ENCODE measurements around the gene FTCDNL1. TPM values are rescaled to one million over a fixed set of nuclear protein-coding genes. Genes with fewer than 3 reads are reported as not detected.

The FTCDNL1 gene
- total RNA-seq, 8 experiments from 2014 or later, result 0.75 to 3.7 (median 2.1) TPM

DNA sequence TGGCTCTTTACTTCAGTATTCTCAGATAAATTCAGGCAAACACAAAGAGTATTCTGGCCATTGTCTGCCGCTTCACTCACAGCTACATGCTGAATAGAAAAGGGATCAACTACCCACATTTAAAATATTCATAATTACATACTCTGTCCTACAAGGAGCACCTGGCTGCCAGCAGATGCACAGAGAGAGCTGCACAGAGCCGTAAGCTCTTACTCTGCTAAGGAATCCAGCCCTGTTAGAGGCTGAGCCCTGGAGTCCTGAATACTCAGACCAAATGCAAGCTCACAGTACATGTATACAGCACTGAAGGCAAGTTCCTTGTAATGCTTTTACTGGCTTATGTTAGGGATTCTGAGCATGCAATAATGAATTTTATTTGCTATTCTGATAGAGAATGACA is 80.3 kb downstream of the FTCDNL1 start:
- in situ Hi-C loops (cut with MboI; ENCODE audit: low pct_unique_long_range_greater_than_20kb in 2 of 9, low sequenced_read_pairs in 9 of 9, unreplicated experiment in 9 of 9), result no loop called here
- H3K4me3 ChIP-seq, result no peak overlapping the region
- H3K4me1 ChIP-seq (replicated peaks in 1 of 2), result peaks cover 0 to 3% of the 10 kb centered on the region in 2 donors
- peak in 7 of 8 experiments; percentile 47 to 93 (median 67) for ATAC-seq (replicated peaks in 6 of 8)
- no peak overlapping the region for H3K27ac ChIP-seq
- 43 to 89% (median 62%) methylated on average over 1 to 2 of the region's 2 CpGs; no CpG with 5 or more reads in 2 of the 10 experiments for WGBS, 10 experiments

DNA sequence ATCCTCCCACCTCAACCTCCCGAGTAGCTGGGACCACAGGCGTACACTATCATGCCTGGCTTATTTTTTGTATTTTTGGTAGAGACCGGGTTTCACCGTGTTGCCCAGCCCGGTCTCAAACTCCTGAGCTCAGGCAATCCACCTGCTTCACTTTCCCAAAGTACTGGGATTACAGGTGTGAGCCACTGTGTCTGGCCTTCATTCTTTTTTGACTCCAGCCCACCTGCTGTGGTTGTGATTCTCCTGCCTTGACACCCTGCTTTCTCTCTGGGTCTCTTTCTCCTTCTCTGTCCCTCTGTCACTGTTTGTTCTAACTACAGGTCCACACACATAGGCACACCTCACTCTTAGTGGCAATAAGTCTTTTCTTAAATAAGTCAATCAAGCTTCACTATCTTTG is 85.3 kb downstream of the FTCDNL1 start:
- H3K27ac ChIP-seq, result no peak overlapping the region
- WGBS, 10 experiments, result 77 to 96% (median 83%) methylated on average over 2 to 5 of the region's 5 CpGs; no CpG with 5 or more reads in 2 of the 10 experiments
- no peak for ATAC-seq (replicated peaks in 6 of 8)
- H3K4me1 ChIP-seq (replicated peaks in 1 of 2), result peaks cover 0 to under 1% of the 10 kb centered on the region in 2 donors
- in situ Hi-C loops (cut with MboI; ENCODE audit: low pct_unique_long_range_greater_than_20kb in 2 of 9, low sequenced_read_pairs in 9 of 9, unreplicated experiment in 9 of 9), result no loop called here
- no peak overlapping the region for H3K4me3 ChIP-seq

GRCh38 chr2:199764273-199764800 is 86.7 kb downstream of the FTCDNL1 start:
- 7 to 100% (median 94%) methylated on average over 1 to 7 of the region's 7 CpGs for WGBS, 10 experiments

DNA sequence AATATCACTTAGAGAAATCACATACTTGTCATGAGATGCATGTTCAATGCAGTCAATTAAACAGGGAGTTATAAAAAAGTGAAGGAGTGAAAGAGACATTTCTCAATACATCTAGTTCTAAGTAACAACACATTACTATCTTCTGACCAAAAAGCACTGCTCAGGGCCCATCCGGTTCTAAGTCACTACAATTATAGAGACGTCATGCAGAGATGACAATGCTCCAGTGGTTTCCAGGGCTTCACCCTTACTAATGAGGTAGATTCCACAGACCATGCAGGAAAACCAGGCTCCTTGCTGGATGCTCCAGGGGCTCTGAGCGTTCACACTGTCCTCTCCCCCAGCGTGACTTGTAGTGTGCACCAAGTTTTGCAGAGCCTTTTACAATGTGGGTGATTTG is 88.0 kb downstream of the FTCDNL1 start:
- no peaks in the 10 kb centered on the region for H3K4me1 ChIP-seq (replicated peaks in 1 of 2)
- no peak for ATAC-seq (replicated peaks in 6 of 8)
- H3K4me3 ChIP-seq, result no peak overlapping the region
- H3K27ac ChIP-seq, result no peak overlapping the region
- in situ Hi-C loops (cut with MboI; ENCODE audit: low pct_unique_long_range_greater_than_20kb in 2 of 9, low sequenced_read_pairs in 9 of 9, unreplicated experiment in 9 of 9), result no loop called here
- 17 to 100% (median 71%) methylated on average over 1 to 3 of the region's 4 CpGs; no CpG with 5 or more reads in 4 of the 10 experiments for WGBS, 10 experiments

More at GRCh38 chr2:199764273-199764800, 86.7 kb downstream of the FTCDNL1 start:
- no peak overlapping the region for H3K27ac ChIP-seq
- in situ Hi-C loops (cut with MboI; ENCODE audit: low pct_unique_long_range_greater_than_20kb in 2 of 9, low sequenced_read_pairs in 9 of 9, unreplicated experiment in 9 of 9), result no loop called here
- ATAC-seq (replicated peaks in 6 of 8), result no peak
- H3K4me1 ChIP-seq (replicated peaks in 1 of 2), result no peaks in the 10 kb centered on the region
- no peak overlapping the region for H3K4me3 ChIP-seq

DNA sequence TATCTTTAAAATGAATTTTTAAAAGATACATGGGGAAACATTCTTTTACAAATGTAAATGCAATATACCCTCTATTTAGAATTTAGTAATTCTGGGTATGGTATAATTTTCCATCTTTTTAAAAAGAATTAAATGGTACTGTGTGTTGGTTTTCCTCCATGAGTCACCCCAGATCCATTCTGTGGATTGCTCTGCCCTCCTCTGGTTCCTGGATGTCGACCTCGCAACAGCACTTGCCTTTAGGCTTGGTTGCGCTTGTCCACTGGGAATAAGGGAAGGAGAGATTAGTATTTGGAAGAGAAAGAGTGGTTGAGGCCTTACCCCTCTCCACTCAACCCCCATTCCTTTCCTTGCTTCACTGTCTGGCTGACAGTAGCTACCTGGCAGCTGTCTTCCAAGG is 90.4 kb downstream of the FTCDNL1 start:
- H3K27ac ChIP-seq, result no peak overlapping the region
- in situ Hi-C loops (cut with MboI; ENCODE audit: low pct_unique_long_range_greater_than_20kb in 2 of 9, low sequenced_read_pairs in 9 of 9, unreplicated experiment in 9 of 9), result no loop called here
- no peaks in the 10 kb centered on the region for H3K4me1 ChIP-seq (replicated peaks in 1 of 2)
- WGBS, 10 experiments, result 75 to 100% (median 90%) methylated on average over 1 to 3 of the region's 3 CpGs; no CpG with 5 or more reads in 3 of the 10 experiments
- ATAC-seq (replicated peaks in 6 of 8), result no peak
- H3K4me3 ChIP-seq, result no peak overlapping the region

DNA sequence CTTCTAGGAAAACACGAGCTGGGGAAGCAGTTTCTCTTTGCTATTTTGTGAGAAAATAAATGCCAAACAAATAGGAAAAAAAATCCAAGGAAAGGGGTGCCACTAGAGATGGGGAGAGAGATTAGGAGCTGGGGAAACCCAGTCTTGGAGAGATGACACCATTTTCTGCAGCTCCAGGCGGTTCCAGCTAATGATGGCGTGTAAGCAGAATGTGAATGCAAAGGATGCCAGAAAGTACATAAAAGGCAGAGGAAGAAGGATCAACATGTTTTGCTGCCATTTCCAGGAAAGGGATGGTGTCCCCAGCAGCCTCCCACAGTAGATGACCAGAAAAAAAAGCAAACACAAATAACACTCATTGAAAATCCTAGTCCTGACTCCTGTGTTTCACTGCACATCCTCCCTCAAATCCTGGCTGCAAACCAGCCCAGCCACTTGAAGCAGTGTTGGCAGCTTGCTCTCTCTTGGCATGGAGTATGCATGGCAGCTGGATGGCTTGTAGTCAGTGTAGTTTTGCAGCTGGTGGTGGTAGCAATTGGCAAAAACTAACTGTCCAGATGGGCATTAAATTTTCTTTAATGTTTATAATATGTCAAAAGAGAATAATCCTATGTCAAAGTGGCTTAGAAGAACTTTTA is 93.6 kb downstream of the FTCDNL1 start:
- no peak overlapping the region for H3K4me3 ChIP-seq
- in situ Hi-C loops (cut with MboI; ENCODE audit: low pct_unique_long_range_greater_than_20kb in 2 of 9, low sequenced_read_pairs in 9 of 9, unreplicated experiment in 9 of 9), result no loop called here
- ATAC-seq (replicated peaks in 6 of 8), result peak in 4 of 8 experiments; percentile 59 to 84 (median 71)
- 0 to 100% (median 83%) methylated on average over 1 to 3 of the region's 3 CpGs; no CpG with 5 or more reads in 1 of the 10 experiments for WGBS, 10 experiments
- H3K4me1 ChIP-seq (replicated peaks in 1 of 2), result no peaks in the 10 kb centered on the region
- no peak overlapping the region for H3K27ac ChIP-seq

- 0 to 100% (median 29%) methylated on average over 1 of the region's 1 CpG; no CpG with 5 or more reads in 3 of the 10 experiments for WGBS, 10 experiments
- peak in 3 of 8 experiments; percentile 32 to 66 (median 60) for ATAC-seq (replicated peaks in 6 of 8)
- Histone ChIP-seq H3K27ac (no peak overlapping the region), H3K4me3 (no peak overlapping the region), H3K4me1 (replicated peaks in 1 of 2) (peaks cover 5% of the 10 kb centered on the region in 2 donors)
- in situ Hi-C loops (cut with MboI; ENCODE audit: low pct_unique_long_range_greater_than_20kb in 2 of 9, low sequenced_read_pairs in 9 of 9, unreplicated experiment in 9 of 9), result no loop called here
Measured at GRCh38 chr2:199756743-199757142, 94.2 kb downstream of the FTCDNL1 start.

DNA sequence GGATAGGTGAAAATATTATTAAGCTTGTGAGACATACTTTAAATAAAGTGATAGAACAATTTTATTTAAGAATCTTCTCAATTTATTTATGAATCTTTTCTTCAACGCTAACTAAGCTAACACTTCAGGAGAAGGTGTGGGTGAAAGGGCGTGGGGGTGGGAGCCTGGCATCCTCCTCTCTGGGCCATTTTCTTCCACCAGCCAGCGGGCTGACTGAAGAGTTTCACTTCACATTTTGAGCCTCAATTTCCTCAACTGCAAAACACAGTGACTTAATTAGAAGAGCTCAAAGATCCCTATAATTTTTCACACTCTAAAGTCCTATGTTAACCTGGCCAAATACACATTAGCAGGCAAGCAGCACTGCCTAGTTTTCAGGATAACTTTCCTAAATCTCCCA is 94.8 kb downstream of the FTCDNL1 start:
- Histone ChIP-seq H3K4me1 (replicated peaks in 1 of 2) (peaks cover 8 to 9% of the 10 kb centered on the region in 2 donors), H3K4me3 (no peak overlapping the region), H3K27ac (no peak overlapping the region)
- ATAC-seq (replicated peaks in 6 of 8), result no peak
- in situ Hi-C loops (cut with MboI; ENCODE audit: low pct_unique_long_range_greater_than_20kb in 2 of 9, low sequenced_read_pairs in 9 of 9, unreplicated experiment in 9 of 9), result no loop called here
- 48 to 100% (median 93%) methylated on average over 1 to 3 of the region's 3 CpGs; no CpG with 5 or more reads in 1 of the 10 experiments for WGBS, 10 experiments

- ATAC-seq (replicated peaks in 6 of 8), result no peak
- WGBS, 10 experiments, result 20 to 100% (median 87%) methylated on average over 1 to 3 of the region's 3 CpGs; no CpG with 5 or more reads in 2 of the 10 experiments
- peaks cover 11 to 16% of the 10 kb centered on the region in 2 donors for H3K4me1 ChIP-seq (replicated peaks in 1 of 2)
- H3K27ac ChIP-seq, result no peak overlapping the region
- in situ Hi-C loops (cut with MboI; ENCODE audit: low pct_unique_long_range_greater_than_20kb in 2 of 9, low sequenced_read_pairs in 9 of 9, unreplicated experiment in 9 of 9), result no loop called here
- no peak overlapping the region for H3K4me3 ChIP-seq
Measured at GRCh38 chr2:199754766-199755165, 96.2 kb downstream of the FTCDNL1 start.

DNA sequence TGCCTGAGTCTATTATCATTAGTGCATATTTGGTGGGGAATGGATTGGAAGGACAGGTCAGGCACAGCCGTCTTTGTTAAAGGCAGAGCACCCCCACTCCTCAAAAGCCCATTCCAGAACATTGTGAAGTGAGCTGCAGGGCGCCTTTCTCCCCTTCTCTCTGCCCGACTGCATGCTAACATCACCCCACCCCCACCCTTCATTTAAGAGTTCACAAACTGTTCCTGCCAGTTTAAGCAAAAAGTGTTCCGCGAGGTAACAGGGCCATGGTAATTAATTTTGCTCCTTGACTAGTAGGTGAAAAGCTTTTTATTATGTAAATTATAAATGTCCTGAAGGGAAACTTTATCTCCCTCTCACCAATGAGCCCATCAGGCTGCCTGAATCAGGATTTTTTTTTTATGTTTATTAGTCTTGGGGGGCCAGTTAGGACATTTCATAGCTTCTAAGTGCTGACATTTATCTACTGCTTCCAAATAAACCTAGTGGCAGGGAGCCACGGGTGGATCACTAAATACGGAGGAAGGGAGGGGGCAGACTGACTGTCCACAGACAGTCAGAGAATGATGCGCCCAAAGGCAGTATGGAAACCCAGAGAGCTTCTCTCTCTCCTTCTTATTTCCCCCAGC is 99.4 kb downstream of the FTCDNL1 start:
- Histone ChIP-seq H3K27ac (no peak overlapping the region), H3K4me1 (replicated peaks in 1 of 2) (peaks cover 20 to 29% of the 10 kb centered on the region in 2 donors), H3K4me3 (no peak overlapping the region)
- 0 to 87% (median 33%) methylated on average over 1 to 5 of the region's 8 CpGs; no CpG with 5 or more reads in 3 of the 10 experiments for WGBS, 10 experiments
- in situ Hi-C loops (cut with MboI; ENCODE audit: low pct_unique_long_range_greater_than_20kb in 2 of 9, low sequenced_read_pairs in 9 of 9, unreplicated experiment in 9 of 9), result no loop called here
- peak in 3 of 8 experiments; percentile 24 to 55 (median 51) for ATAC-seq (replicated peaks in 6 of 8)

DNA sequence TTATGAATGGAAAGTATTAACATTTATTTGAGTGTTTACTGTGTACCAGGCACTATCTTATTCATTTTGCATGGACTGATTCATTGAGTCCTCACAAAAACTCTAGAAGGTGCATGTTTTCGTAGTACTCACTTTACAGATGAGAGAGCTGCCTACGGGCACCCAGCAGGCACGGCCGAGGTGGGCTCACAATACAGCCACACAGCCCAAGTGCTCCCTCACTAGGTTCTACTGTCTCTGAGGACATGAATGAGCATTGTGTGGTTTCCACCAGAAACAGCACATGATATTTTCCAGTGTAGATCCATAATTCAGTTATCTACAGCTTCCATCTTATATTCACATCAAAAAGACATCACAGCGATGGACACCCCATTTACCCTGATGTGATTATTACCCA is 101.4 kb downstream of the FTCDNL1 start:
- H3K4me1 ChIP-seq (replicated peaks in 1 of 2), result peaks cover 20 to 29% of the 10 kb centered on the region in 2 donors
- ATAC-seq (replicated peaks in 6 of 8), result no peak
- in situ Hi-C loops (cut with MboI; ENCODE audit: low pct_unique_long_range_greater_than_20kb in 2 of 9, low sequenced_read_pairs in 9 of 9, unreplicated experiment in 9 of 9), result loop anchor here in 6 of 9 experiments (10.0 to 25.0 kb wide), 3 partner anchors 262 to 1437 kb away; no protein-coding TSS in a partner anchor
- 54 to 100% (median 90%) methylated on average over 1 to 5 of the region's 5 CpGs; no CpG with 5 or more reads in 3 of the 10 experiments for WGBS, 10 experiments
- no peak overlapping the region for H3K4me3 ChIP-seq
- H3K27ac ChIP-seq, result no peak overlapping the region

DNA sequence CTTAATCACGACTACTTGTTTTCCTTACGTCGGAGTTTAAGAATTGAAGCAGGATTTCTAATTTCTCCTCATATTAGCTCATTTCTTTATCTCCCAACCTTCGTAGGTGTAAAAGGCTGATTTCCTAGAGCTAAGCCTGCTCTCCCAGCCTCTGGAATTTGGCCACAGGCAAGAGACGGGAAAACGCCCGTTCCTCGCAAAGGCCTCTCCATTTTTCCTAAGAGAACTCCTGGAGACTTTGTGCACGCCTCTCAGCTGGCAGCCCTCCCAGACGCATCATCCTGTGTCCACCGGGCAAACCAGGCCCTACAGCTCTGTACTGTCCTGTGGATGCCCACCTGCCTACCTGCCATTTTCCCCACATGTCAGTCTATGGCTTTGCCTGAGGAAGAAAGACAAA is 106.3 kb downstream of the FTCDNL1 start:
- 68 to 100% (median 94%) methylated on average over 1 to 11 of the region's 11 CpGs; no CpG with 5 or more reads in 1 of the 10 experiments for WGBS, 10 experiments
- Histone ChIP-seq H3K4me1 (replicated peaks in 1 of 2) (peaks cover 9 to 17% of the 10 kb centered on the region in 2 donors), H3K27ac (no peak overlapping the region), H3K4me3 (no peak overlapping the region)
- ATAC-seq (replicated peaks in 6 of 8), result no peak
- in situ Hi-C loops (cut with MboI; ENCODE audit: low pct_unique_long_range_greater_than_20kb in 2 of 9, low sequenced_read_pairs in 9 of 9, unreplicated experiment in 9 of 9), result loop anchor here in 6 of 9 experiments (10.0 to 25.0 kb wide), 3 partner anchors 257 to 1432 kb away; no protein-coding TSS in a partner anchor

- WGBS, 10 experiments, result 0 to 89% (median 79%) methylated on average over 1 to 4 of the region's 5 CpGs; no CpG with 5 or more reads in 1 of the 10 experiments
- Histone ChIP-seq H3K4me1 (replicated peaks in 1 of 2) (peaks cover 9 to 17% of the 10 kb centered on the region in 2 donors), H3K4me3 (no peak overlapping the region), H3K27ac (no peak overlapping the region)
- in situ Hi-C loops (cut with MboI; ENCODE audit: low pct_unique_long_range_greater_than_20kb in 2 of 9, low sequenced_read_pairs in 9 of 9, unreplicated experiment in 9 of 9), result loop anchor here in 6 of 9 experiments (10.0 to 25.0 kb wide), 3 partner anchors 257 to 1432 kb away; no protein-coding TSS in a partner anchor
- no peak for ATAC-seq (replicated peaks in 6 of 8)
Measured at GRCh38 chr2:199744260-199744659, 106.7 kb downstream of the FTCDNL1 start.
